ENCODE data around the gene KIAA0513. TPM values are rescaled to one million over a fixed set of nuclear protein-coding genes. Genes with fewer than 3 reads are reported as not detected.

KIAA0513 gene
- total and polyA plus RNA-seq, 2 donors (not counting 3 experiments of a cell fraction or from before 2014, with no cell fraction given) = 1.8 to 4.3 TPM

- H4K20me1 ChIP-seq (replicated peaks; ENCODE audit: control insufficient read depth, extremely low read depth, insufficient read depth, low read length) = no peaks in the 10 kb centered on the region
- dilution Hi-C loops (cut with MboI; ENCODE audit: extremely low pct_ligation_motif_present, low sequenced_read_pairs) = no loop called here
- no peaks in the 10 kb centered on the region for H3K27me3 ChIP-seq (ENCODE audit: control insufficient read depth in 2 of 2, insufficient read depth in 2 of 2, low read length in 2 of 2)
- DNase-seq (ENCODE audit: low read depth, low spot score) = no peak
- no peak overlapping the region for H3K27ac ChIP-seq (ENCODE audit: insufficient read depth, low read depth, low read length)
- H3K4me3 ChIP-seq (replicated peaks in 1 of 3; ENCODE audit: insufficient read depth in 1 of 3, low read depth in 1 of 3, low read length in 3 of 3) = no peak overlapping the region
- no peak overlapping the region for H2AFZ ChIP-seq (ENCODE audit: low read depth, low read length)
- no peak overlapping the region for H3K9ac ChIP-seq (replicated peaks; ENCODE audit: extremely low read depth, insufficient read depth, low read length)
- H3K4me2 ChIP-seq (ENCODE audit: insufficient read depth, low read length) = no peak overlapping the region
- POLR2A ChIA-PET = no interaction called here
- peaks cover 3% of the 10 kb centered on the region for H3K79me2 ChIP-seq (ENCODE audit: control insufficient read depth, insufficient read depth, low read length)
- no peaks in the 10 kb centered on the region for H3K9me3 ChIP-seq (replicated peaks; ENCODE audit: control insufficient read depth, insufficient read depth, low read length)
- BruUV-seq (replicated peaks) = no TSS peak
- H3K9me1 ChIP-seq (replicated peaks; ENCODE audit: control insufficient read depth, extremely low read depth, insufficient read depth, low read length) = no peaks in the 10 kb centered on the region
- H3K4me1 ChIP-seq (ENCODE audit: control insufficient read depth, extremely low read depth, insufficient read depth, low read length) = no peaks in the 10 kb centered on the region
- CTCF ChIA-PET = interaction anchor here (1.4 kb wide), 1 partner anchor 16 kb away, joined by 3 read pairs; no protein-coding TSS in a partner anchor
- no peak for TF ChIP-seq EZH2 (IDR thresholded peaks at IDR 0.05; ENCODE audit: borderline replicate concordance, low read depth, low read length, severe bottlenecking)
- no peak for TF ChIP-seq POLR2A (IDR thresholded peaks at IDR 0.05; ENCODE audit: low read depth, low read length)
- TF ChIP-seq FOS (IDR thresholded peaks at IDR 0.05; ENCODE audit: borderline replicate concordance, insufficient read depth, low read length) = no peak
- TF ChIP-seq CTCF (IDR thresholded peaks at IDR 0.05; ENCODE audit: extremely low read depth in 1 of 2, insufficient read depth in 1 of 2, low read depth in 1 of 2, low read length in 2 of 2) = no peak
- no peak for TF ChIP-seq MYC (IDR thresholded peaks at IDR 0.05; ENCODE audit: low read depth, low read length)
- TF ChIP-seq GATA2 (IDR thresholded peaks at IDR 0.05; ENCODE audit: insufficient read depth, insufficient read length, low read depth, low read length) = no peak
- TF ChIP-seq POLR2AphosphoS5 (IDR thresholded peaks at IDR 0.05; ENCODE audit: insufficient read depth, low read depth, low read length) = no peak
- peaks cover 0 to 25% of the 10 kb centered on the region in 2 experiments for H3K36me3 ChIP-seq (ENCODE audit: control insufficient read depth in 2 of 2, extremely low read depth in 1 of 2, insufficient read depth in 2 of 2, low read length in 2 of 2)
- intact Hi-C loops (cut with micrococcal nuclease) = no loop called here
- FAIRE-seq = no peak
Measured at GRCh38 chr16:84986879-84987278, 40.7 kb upstream of the KIAA0513 start.

Data from endothelial cell of umbilical vein (primary cell).